ENCODE data around the gene C5orf63.

DNA sequence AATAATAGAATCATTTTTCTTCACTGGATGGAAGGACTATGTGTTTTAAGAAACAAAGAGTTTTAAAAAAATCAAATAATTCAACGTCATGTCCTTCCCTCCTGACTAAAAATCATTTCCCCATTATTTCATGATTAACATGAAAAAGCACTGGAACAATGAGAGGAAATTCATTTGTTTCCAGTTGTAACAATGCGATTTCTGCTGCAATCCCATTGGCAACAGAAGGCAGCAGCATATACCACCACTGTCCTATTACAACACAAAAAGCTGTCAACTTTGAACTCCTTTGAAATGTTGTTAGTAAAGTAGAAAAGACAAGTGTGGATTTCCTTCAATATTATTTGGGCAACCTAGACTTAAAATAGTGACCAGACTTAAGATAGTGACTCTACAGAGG lies 3.1 kb downstream of the C5orf63 start:
- no peak for TF ChIP-seq SUZ12 (IDR thresholded peaks at IDR 0.05; ENCODE audit: low read length)
- no peak for TF ChIP-seq RXRA (IDR thresholded peaks at IDR 0.05; ENCODE audit: insufficient read depth, low read depth, low read length)
- no peak for TF ChIP-seq EGR1 (IDR thresholded peaks at IDR 0.05; ENCODE audit: borderline replicate concordance, low read depth, low read length)
- TF ChIP-seq, protein P1, sequence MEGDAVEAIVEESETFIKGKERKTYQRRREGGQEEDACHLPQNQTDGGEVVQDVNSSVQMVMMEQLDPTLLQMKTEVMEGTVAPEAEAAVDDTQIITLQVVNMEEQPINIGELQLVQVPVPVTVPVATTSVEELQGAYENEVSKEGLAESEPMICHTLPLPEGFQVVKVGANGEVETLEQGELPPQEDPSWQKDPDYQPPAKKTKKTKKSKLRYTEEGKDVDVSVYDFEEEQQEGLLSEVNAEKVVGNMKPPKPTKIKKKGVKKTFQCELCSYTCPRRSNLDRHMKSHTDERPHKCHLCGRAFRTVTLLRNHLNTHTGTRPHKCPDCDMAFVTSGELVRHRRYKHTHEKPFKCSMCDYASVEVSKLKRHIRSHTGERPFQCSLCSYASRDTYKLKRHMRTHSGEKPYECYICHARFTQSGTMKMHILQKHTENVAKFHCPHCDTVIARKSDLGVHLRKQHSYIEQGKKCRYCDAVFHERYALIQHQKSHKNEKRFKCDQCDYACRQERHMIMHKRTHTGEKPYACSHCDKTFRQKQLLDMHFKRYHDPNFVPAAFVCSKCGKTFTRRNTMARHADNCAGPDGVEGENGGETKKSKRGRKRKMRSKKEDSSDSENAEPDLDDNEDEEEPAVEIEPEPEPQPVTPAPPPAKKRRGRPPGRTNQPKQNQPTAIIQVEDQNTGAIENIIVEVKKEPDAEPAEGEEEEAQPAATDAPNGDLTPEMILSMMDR (IDR thresholded peaks at IDR 0.05; ENCODE audit: control extremely low read depth in 1 of 3, insufficient read depth in 1 of 3, low read depth in 1 of 3, low read length in 3 of 3), result no peak
- TF ChIP-seq NRF1 (IDR thresholded peaks at IDR 0.05; ENCODE audit: low read depth, low read length), result no peak
- TF ChIP-seq POLR2AphosphoS5 (IDR thresholded peaks at IDR 0.05; ENCODE audit: low read depth, low read length), result no peak
- no peak for TF ChIP-seq POLR2A (IDR thresholded peaks at IDR 0.05; ENCODE audit: control extremely low read depth in 1 of 2, low read depth in 2 of 2, low read length in 2 of 2)
- TF ChIP-seq RAD21 (IDR thresholded peaks at IDR 0.05 in 1 of 2, conservative IDR thresholded peaks at IDR 0.05 in 1 of 2; ENCODE audit: low read depth in 2 of 2, low read length in 2 of 2), result no peak; a peak in 1 of 4 replicates

Data from H1 (cell line).